NCI-H1417 treated with DMSO at 0.1 percent for 48 hours (cell line): Measurements from ENCODE around the gene CNTNAP4.

Experiments
- DNase-seq: peaks from one replicate; lab custom pipeline; 2025; lab: John Stamatoyannopoulos, UW

CNTNAP4 gene

DNA sequence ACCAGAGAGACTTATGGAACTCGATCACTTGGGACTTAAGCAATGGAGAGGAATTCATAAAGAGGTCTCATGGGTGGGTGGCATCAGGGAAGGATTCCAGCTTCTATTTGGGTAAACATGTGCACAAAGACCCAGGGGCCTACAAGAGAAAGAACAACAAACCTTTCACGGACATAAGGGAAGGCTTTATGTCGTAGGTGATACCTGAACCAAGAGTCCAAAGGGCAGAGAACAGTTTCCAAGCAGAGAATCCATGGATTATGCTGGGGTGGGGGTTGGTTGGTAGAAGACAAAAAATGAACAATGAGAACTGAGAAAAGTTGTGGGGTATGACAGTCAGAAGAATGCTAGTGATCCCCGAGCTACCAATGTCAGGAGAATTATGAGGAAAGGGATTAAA, 119.8 kb downstream of the CNTNAP4 start:
- DNase-seq, result no peak

DNA sequence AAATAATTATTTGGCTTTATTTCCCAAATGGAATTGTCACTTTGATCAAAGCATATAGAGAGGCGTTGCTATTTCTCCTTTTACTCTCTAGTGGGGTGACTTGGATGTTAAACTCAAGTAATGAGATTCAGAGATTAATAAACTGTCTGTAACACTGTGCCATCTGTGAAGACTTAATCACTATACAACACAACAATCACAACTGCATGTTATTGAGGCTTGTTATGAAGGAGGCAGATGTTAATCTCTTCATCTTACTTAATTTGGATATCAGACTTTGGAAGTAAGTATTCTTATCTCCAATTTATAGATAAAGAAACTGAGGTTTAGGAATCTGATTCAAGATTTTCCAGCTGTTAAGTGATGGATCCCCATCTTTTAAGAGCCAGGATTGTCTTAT, 132.5 kb downstream of the CNTNAP4 start:
- no peak for DNase-seq

DNA sequence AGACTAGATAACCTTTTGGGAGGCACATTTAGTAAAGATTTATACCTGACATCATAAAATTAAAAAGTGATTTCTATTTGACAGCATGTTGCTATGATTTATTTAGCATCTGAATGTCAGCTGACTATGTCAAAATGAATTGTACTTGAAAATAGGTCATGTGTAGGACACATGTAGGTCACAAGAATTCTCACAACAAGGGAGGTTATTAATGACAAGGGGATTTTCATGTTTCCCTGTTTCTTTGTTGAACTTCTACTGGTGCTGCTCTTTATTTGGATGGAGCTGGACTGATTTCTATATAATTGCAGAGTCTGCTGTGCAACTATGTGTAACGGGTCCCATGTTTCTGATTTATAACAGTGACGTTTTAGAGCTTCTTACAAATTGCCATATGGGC, 144.4 kb downstream of the CNTNAP4 start:
- DNase-seq, result no peak

DNA sequence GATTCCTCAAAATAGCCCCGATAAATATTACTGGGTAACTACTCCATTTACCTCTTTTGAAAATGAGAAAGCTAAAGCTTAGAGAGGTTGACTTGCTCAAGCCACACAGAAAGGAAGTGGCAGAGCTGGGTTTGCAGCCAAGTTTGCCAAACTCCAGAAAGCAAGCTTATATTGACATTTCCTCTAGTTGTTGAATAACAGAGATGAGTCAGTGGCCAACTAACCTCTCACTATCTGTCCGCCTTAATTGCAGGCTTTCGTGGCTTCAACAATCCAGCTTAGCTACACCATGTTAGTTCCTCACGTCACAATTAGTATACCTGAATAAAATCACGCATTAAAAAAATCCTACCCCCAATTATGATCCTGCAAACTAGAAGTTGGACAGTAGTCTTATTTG, 151.7 kb downstream of the CNTNAP4 start:
- no peak for DNase-seq

DNA sequence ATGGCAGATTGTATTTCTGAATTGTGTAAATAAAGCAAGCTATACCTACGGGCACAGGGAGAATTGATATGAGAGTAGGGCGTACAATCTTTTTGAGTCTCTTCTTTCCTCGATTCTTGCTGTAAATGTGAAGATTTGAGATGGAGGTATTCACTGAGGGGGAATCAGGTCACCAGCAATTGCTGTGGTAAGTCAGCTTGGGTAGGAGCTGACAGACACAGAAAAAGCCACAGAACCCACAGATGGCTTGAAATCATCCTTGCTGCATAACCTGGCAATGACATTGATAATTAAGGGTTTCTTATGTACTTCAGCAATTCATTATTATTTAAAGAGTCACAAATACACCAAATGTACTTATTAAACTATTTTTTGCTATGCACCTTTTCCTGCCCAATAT, 164.2 kb downstream of the CNTNAP4 start:
- DNase-seq, result no peak

DNA sequence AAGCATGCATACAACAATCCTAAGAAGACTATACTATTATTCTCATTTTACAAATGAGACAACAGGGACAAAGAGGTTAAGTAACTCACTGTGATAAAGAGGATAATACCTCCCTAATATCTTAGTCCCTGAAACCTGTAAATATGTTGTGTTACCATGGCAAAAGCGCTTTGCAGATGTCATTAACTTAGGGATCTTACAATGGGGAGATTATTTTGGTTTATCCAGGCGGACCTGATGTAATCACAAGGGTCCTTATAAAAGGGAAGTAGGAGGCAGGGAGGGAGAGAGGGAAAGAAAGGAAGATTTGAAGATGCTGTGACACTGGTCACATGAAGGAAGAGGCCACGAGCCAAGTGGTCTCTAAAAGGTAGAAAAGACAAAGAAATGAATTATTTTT, 164.7 kb downstream of the CNTNAP4 start:
- DNase-seq, result no peak

DNA sequence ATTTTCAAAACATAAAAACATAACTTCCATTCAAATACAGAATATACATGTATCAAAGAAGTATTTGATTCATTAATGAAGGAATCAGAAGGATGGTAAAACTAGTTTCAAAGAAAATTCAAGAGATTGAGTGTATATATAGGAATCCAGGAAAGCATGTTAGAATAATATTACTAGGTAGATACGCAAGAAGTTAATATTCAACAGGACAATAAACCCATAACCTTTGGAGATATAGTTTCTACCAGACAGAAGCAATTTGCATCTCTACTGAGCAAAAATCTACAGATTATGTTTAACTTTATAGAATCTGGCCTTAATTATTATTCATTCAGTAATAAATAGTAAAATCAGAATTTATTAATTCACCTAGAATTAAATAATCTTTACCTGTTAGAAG, 166.8 kb downstream of the CNTNAP4 start:
- no peak for DNase-seq

DNA sequence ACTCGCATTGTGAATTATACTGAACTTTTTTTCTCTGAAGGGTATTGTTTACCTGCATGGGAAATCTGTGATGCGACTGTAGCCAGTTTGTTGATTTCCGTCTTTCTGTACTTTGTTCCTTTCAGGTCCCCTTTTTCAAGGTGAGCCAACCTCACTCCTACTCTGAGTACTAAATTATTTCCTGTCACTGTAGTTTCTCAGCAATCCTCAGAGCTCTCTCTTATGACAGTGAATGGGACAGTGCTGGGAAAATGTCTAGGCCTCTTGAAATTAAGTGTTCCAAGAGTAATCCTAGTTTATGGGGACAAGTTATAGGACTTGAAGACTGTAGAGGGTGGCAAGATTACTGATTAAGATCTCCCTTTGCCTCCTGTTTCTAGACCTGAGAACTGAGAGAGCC, 167.6 kb downstream of the CNTNAP4 start:
- no peak for DNase-seq

DNA sequence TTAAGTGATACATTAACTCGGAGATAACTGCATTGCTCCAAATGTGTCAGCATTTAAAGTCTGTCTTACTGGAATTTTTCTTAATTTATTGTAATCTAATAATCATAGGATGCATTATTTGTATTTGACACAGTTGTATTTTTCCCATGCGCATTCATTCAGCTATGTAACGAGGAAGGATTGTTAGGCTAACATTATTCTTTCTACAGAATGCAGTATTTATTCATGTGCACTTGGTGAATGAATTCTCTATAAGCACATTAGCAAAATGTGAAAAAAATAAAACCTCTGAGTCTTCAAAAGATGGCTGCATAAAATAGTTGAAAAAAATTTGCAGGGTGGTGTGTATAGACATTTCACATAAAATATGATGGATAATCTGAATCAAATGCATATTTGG, 168.6 kb downstream of the CNTNAP4 start:
- DNase-seq, result no peak

DNA sequence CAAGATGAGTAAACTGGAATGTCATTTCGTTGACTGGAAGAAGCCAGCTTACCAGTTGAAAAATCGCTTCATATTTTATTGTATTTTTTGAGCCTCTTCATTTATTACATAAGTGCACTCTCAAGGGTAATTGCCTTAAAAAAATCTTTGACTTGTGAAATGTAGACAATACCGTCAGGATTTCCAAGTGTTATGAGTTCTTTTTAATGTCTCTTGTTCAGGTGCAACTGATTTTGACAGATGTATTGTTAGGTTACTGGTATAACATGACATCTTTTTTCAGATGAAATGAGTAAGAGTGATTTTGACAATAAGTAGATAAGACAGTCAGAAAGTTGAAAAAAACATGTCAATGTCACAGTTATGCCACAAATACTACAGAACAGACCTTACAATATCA, 169.1 kb downstream of the CNTNAP4 start:
- DNase-seq, result no peak

DNA sequence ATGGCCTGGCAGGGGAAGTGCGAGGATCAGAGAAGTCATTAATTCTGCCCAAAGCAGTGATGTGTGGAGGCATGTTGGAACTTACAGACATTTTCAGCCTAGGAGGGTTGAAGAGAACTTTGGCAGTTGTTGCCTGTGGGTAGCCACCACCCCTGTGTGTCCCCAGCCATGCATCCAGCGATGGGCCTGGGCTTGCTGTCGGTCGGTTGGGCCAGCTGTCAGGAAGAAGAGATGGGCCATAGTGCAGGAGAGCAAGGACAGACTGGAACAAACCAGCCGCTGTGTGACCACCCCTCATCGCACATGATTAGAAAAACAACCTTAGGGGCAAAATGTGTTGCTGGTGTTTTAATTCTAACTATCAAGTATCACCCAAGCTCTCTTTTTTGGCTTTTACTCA, 173.7 kb downstream of the CNTNAP4 start:
- DNase-seq, result no peak

DNA sequence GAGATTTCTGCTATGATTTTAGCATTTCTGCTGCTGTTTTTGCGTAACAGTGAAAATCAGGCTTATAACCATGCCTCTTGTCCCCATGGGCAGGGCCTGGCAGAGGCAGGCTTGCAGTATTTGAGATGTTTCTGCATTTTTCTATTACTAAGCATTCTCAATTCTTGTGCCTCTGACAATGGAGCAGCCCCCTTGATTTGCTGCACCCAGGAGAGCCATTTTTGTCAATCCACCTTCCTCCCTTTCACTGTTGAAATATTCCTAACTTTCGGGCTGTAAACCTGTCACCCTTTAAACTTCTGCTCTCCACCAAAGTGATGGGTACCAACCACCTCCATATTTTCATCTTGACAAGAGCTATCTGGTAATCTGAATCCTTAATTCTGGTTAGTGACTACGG, 178.1 kb downstream of the CNTNAP4 start:
- no peak for DNase-seq

DNA sequence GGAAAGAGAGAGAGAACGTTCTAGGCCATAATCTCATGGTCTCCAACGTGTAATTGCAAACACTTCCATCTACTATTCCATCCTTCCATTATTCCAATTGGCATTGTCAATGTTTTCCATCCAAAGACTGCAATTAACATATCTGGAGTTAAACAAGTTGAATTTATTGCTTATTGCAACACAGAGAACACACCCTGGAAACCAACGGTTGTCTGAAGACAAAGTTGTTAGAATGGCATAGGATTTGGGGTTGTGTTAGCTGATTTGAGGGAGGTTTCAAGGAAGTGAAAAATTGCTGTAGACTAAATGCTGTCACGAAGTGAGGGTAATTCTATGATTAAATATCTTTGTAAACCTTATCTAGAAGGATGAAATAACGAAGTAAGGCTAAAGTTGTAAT, 178.8 kb downstream of the CNTNAP4 start:
- DNase-seq, result no peak

DNA sequence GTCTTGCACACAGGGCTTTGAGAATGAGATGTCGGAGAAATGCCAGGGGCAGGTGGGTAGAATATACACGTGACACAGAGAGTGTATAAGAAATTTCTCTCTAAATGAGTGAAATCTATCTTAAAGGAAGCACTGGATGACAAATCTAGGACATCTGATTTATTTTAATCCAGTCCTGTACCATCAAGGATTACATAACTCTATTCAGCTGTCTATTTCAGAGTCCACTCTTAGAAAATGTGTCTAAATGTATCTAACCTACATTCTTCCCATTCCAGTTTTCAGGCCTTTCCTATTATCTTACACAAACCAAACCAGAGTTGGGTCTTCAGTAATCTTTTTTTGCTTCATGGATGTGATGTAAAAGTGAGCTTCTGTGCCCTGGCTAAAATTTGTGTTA, 181.9 kb downstream of the CNTNAP4 start:
- no peak for DNase-seq

DNA sequence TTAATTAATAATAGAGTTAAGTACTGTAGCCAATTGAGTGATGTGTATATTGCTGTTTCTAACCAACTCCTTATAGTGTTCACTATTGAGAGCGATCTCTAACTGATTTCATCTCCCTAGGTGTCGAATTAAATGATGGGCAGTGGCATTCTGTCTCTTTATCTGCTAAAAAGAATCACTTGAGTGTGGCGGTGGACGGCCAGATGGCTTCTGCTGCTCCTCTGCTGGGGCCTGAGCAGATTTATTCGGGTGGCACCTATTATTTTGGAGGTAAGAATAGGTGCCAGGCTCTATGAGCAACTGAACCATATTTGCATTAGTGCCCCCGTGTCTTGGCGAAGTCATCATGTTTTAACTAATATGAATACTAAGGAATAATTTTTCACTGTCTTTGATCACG, 184.6 kb downstream of the CNTNAP4 start:
- DNase-seq, result no peak

DNA sequence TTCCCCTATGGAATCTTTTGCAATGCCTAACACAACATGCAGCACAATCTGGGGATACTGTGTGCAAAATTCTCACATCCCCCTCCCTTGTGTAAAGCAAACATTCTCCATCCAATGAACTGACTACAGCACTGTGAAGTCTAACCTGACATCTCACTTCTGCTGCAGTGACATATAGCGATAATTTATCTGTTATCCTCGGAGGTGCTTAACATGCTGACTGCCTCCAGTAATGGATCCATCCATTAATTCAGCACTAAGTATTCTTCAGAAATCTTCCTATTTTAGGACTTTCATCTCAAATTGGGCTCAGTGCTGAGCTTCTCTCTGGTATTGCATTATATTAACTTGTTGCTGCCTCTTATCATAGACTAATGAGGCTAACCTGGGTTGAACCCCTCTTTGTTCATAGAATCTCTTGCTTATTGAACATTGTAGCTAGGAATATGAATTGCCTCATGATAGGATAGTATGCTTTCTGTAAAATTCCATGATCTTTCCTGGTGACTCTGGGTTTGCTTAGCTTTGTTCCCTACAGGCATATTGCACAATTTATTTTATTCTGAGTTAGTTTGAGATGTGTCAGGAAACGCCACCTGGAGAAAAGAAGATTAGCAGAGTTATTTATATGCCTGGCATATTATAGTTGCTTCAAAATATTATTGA, 187.9 kb downstream of the CNTNAP4 start:
- DNase-seq, result no peak

DNA sequence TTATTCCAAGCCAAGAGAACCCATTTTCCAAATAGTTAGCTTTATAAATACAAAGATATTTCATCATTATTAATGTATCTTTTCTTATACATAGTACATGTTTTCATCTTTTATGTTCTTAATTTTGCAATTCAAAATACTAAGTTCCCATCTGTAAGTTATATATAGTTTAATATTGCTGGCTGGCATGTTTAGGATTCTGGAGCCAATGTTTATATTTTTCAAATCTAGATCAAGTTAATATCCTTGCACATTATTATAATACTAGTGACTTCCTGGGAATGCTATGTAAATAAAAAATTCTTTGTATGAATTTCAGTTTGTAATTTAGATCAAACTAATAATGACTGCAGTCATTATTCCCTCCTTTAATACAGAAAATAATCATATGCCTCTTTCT, 189.7 kb downstream of the CNTNAP4 start:
- no peak for DNase-seq

DNA sequence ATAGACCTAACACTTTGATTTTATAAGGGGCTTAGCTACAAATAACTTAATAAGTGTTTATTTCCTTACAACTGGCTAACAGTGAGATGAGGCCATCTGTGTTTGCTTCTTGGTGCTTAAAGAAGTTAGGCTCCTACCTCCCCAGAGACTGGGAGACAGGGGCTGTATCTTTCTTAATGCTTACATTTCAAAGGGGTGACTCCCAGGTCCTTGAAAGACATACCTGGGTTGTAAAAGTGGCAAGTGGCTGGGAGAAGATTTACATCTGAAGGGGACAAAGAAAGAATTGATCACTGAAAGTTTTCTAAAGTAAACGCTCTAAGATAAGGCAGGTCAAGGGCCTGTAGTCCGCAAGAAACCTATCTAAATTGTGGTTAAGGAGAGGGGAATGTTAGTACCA, 196.8 kb downstream of the CNTNAP4 start:
- DNase-seq, result no peak

DNA sequence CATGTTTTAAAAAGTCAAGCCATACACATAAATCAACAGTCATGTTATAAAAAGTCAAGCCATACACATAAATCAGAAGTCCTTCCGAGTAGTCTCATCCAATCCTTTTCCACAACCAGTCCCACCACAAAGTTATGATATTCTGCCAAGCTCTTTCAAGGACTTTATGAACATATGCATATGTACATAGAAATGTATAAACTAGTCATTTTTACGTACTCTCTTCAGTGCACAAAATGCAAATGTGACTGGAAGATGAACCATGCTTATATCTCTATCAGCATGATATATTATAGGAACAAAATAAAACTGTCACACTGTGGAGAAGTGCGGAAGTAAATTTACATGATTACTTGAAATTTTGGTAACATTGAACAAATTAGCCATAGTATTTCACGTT, 200.9 kb downstream of the CNTNAP4 start:
- DNase-seq, result no peak

DNA sequence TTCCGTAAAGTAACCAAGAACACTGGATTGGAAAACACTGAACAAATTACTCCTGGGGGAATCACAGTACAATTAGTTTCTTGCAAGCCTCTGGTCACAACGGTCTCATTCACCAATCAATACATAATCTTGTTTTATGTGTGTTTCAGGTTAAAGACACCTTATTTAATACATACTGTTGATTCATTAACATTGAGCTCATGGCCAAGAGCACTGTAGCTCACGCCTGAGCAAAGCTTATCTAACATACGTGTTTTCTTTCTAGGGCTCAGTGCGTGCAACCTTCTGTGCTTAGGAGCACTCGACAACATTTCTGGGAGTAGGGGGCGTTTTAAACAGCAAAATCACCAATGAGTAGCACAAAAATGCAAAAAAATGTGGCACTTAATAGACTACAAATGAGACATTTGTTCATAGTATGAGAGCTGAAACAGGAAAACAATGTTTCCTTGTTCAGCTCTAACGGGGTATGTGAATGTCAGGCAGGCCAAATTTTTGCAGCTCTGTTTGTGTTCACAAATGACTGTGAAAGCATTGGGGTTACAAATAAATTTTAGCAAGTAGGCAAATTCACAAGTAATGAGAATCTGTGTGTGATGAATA, 206.2 kb downstream of the CNTNAP4 start:
- DNase-seq, result no peak

DNA sequence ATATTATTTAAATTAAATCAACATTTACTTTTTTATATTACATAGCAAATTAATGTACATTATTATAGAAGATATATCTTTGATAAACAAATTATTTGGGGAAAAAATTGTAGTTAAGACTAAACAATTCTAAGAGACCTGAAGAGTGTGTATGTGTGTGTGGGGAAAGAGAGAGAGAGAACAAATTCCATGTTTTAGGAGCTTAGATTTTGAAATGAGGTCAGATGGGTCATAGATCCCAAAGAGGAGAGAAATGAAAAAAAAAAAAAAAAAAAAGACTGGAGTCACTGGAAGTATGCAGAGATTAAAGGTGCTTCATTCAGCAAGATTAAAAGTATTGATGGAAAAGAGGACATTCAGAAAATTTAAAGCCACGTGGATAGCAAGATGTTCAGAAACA, 206.8 kb downstream of the CNTNAP4 start:
- DNase-seq, result no peak

DNA sequence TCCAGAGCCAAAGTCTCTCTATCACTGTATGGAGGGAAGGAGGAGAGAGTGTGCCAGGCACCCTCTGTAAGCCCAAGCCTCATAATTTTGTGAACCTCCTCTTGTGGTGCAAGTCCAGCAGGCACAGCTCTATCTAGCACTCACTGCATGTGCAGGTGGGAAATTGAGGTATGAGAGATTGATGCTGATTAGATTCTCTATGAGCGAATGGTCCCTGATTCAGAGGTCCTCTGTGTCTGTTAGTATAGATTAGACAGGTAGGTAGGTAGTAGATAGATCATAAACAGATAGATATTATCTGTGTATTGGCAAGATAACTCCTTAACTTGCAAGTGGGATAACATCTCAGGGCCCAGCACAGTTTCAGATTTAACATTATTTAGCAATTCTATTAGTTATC, 209.5 kb downstream of the CNTNAP4 start:
- DNase-seq, result no peak

DNA sequence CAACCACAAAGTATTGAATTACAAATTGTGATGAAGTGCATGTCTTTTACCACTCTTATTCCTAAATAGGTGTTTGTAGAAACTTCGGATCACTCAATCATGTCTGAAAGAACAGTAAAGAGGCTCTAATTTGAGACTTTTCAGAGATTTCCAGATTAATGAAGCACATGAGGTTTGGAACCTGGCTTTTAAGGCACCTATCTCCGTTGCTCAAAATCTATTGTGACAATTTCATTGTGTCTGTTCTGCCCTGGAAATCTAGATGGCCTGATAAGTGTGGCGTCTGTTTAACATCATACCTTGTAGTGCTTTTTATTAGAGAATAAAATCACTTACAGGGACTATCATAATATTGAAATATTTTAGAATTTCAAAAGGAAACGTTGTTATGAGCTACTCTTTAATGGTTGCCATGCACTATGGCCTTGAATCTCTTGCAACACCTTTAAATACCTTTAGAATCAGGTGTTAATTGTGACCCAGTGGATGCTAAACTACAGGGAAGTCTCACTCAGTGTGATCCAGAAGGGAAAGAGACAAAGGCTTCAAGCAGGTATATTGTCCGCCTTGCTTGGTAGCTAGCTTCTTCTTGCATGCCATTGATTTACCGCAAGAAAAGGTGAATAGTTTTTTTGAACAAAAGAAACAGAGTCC, 210.3 kb downstream of the CNTNAP4 start:
- no peak for DNase-seq

DNA sequence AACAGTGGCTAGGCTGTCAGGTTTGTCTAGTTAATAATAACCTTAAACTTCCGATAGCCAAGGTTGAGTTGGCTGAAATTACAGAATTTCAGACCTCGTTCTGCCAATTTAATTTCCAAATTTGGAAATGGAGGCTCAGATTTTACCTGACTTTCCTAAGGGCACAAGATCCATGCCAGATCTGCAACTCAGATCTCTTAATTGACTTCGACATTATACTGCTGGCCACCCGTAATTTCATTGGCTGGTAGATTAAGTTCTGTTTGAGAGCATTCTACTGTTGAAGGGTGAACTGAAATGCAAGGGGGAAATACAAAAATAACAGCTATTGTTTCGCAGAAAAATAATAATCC, 210.8 kb downstream of the CNTNAP4 start:
- DNase-seq, result no peak
